Activated CD8-positive, alpha-beta T cell treated with anti-CD3 and anti-CD28 coated beads, Interleukin-2, amount 10 ng/mL, durations not matched to agents 7 days and 5 days (primary cell): ENCODE measurements around the gene DEFB132. TPM values are rescaled to one million over a fixed set of nuclear protein-coding genes. Genes with fewer than 3 reads are reported as not detected.
"Not testable (repeated sequence)": the region's sequence is repeated elsewhere in the genome, so short reads cannot be mapped to it uniquely, and the experiment has no call there.

ENCODE experiments used
- ATAC-seq: fragments of 150-1000 bp; cut with Tn5 transposase; one replicate; pipeline ENCODE4 v1.10.0; 2021; ENCODE audit warnings: moderate library complexity
- CTCF ChIA-PET: fragments of 350-600 bp; sonication (Branson Sonifier 250); formaldehyde crosslinking; loops from one replicate; lab custom pipeline; 2021; ENCODE audit warnings: antibody characterized with exemption; lab: Charles Lee
- POLR2A ChIA-PET: fragments of 350-600 bp; sonication (Branson Sonifier 250); formaldehyde crosslinking; loops from one replicate; lab custom pipeline; 2021; ENCODE audit warnings: antibody characterized with exemption; lab: Charles Lee
- DNase-seq: peaks from one replicate; pipeline ENCODE4 v3.0.0-alpha.2; 2020
- H3K27ac Mint-ChIP-seq: one replicate; pipeline ENCODE4 v1.8.0; 2021; ENCODE audit warnings: mild to moderate bottlenecking, mixed read lengths
- H3K27me3 Mint-ChIP-seq: one replicate; pipeline ENCODE4 v1.8.0; 2021; ENCODE audit warnings: low read depth, mixed read lengths
- H3K36me3 Mint-ChIP-seq: one replicate; pipeline ENCODE4 v1.8.0; 2021; ENCODE audit warnings: low read depth, mixed read lengths
- H3K4me1 Mint-ChIP-seq: one replicate; pipeline ENCODE4 v1.8.0; 2021; ENCODE audit warnings: low read depth, mixed read lengths
- H3K4me3 Mint-ChIP-seq: one replicate; pipeline ENCODE4 v1.8.0; 2021; ENCODE audit warnings: mild to moderate bottlenecking, mixed read lengths
- H3K9me3 Mint-ChIP-seq: one replicate; pipeline ENCODE4 v1.8.0; 2022; ENCODE audit warnings: mixed read lengths; ENCODE audit not compliant: insufficient read depth
- total RNA-seq, 2 experiments: library from RNA; stranded (reverse); gene quantifications; one replicate each; pipeline ENCODE4 v1.2.3, GENCODE V29; 2021

DEFB132 gene
- total RNA-seq, 2 experiments from 2014 or later = not detected

- no peak for ATAC-seq
These were observed 30.0 kb upstream of the DEFB132 start for GRCh38 chr20:227439-228105.

GRCh38 chr20:235891-236290 is 21.6 kb upstream of the DEFB132 start:
- CTCF ChIA-PET = interaction anchor here (0.6 kb wide), 1 partner anchor 31 kb away, joined by 3 read pairs; no protein-coding TSS in a partner anchor
- Mint-ChIP-seq H3K36me3 (no peaks in the 10 kb centered on the region), H3K4me1 (peaks cover 15% of the 10 kb centered on the region), H3K9me3 (no peaks in the 10 kb centered on the region), H3K27me3 (no peaks in the 10 kb centered on the region), H3K4me3 (no peak overlapping the region), H3K27ac (no peak overlapping the region)
- POLR2A ChIA-PET = no interaction called here
- DNase-seq = no peak
- no peak for ATAC-seq

More at GRCh38 chr20:227439-228105, 30.0 kb upstream of the DEFB132 start:
- H3K36me3 Mint-ChIP-seq = no peaks in the 10 kb centered on the region
- POLR2A ChIA-PET = interaction anchor here (0.6 to 0.7 kb wide), 2 partner anchors 25 to 102 kb away, joined by 3 to 4 read pairs; no protein-coding TSS in a partner anchor
- no peak overlapping the region for H3K4me3 Mint-ChIP-seq
- H3K9me3 Mint-ChIP-seq = no peaks in the 10 kb centered on the region
- no peak for DNase-seq
- peaks cover 16% of the 10 kb centered on the region for H3K27me3 Mint-ChIP-seq
- CTCF ChIA-PET = interaction anchor here (0.7 to 3.0 kb wide), 8 partner anchors 10 to 418 kb away, joined by 3 to 19 read pairs (median 6); no protein-coding TSS in a partner anchor
- peaks cover 27% of the 10 kb centered on the region for H3K4me1 Mint-ChIP-seq
- H3K27ac Mint-ChIP-seq = no peak overlapping the region

DNA sequence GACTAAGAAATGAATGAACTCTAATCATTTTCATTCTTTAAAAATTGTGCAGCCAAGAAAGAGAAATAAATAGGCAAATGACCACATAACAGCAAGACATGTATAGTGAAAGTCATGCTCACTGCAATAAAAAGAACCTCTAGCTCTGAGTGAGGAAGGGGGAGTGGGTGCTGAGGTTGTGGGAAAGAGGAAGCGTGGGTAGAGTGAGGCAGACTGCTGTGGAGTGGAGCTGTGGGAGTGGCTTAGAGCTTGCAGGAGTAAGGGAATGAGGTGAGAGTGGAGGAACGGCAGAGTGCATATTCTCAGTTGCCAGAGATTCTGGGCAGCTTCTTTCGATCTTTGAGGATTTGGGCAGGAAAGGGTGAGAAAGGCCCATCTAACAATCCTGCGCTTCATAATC is 20.0 kb upstream of the DEFB132 start:
- Mint-ChIP-seq H3K4me1 (peaks cover 15% of the 10 kb centered on the region), H3K4me3 (peak overlapping the region; percentile 53), H3K9me3 (no peaks in the 10 kb centered on the region), H3K27me3 (peaks cover 5% of the 10 kb centered on the region), H3K27ac (peak overlapping the region; percentile 87), H3K36me3 (no peaks in the 10 kb centered on the region)
- peak; percentile 60 for ATAC-seq
- ChIA-PET POLR2A (interaction anchor here (0.9 kb wide), 2 partner anchors 10 to 11 kb away, joined by 3 to 4 read pairs; no protein-coding TSS in a partner anchor), CTCF (interaction anchor here (0.9 to 5.3 kb wide), 5 partner anchors 10 to 30 kb away, joined by 4 to 46 read pairs (median 6); partner anchors contain the start of gene DEFB129)
- DNase-seq = no peak

DNA sequence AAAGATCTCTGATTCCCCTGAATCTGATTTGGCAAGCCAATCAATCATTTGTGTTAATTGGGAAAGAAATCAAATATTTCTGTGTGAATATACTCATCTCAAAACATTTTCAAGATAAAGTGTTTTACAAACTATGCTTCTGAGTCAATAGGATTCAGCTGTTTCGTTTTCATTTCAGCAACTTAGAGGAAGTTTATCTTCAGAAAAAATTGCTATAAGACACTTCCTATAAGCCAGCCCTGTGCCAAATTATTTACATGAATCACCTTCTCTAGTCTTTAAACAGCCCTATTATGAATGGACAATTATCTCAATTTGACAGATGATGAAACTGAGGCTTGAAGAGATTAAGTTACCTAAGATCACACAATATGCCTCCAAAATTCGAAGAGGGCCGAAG is 19.6 kb upstream of the DEFB132 start:
- Mint-ChIP-seq H3K9me3 (no peaks in the 10 kb centered on the region), H3K27ac (peak overlapping the region; percentile 87), H3K4me1 (peaks cover 15% of the 10 kb centered on the region), H3K36me3 (no peaks in the 10 kb centered on the region), H3K27me3 (peaks cover 7% of the 10 kb centered on the region), H3K4me3 (peak overlapping the region; percentile 53)
- ChIA-PET POLR2A (interaction anchor here (0.6 to 0.9 kb wide), 3 partner anchors 9 to 284 kb away, joined by 3 to 4 read pairs (median 3); no protein-coding TSS in a partner anchor), CTCF (interaction anchor here (0.9 to 5.3 kb wide), 6 partner anchors 10 to 29 kb away, joined by 3 to 46 read pairs (median 5); partner anchors contain the start of gene DEFB129)
- DNase-seq (no peak), ATAC-seq (peak; percentile 65)

DNA sequence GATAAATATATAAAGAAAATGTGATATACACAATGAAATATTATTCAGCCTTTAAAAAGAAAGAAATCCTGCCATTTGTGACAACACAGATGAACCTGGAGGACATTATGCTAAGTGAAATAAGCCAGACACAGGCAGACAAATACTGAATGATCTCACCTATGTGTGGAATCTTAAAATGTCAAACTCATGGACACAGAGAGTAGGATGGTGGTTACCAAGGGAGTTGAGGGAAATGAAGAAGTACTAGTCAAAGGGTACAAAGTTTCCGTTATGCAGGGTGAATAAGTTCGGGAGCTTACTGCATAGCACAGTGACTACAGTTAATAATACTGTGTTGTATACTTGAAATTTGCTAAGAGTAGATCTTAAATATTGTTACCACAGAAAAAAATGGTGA is 14.6 kb upstream of the DEFB132 start:
- Mint-ChIP-seq H3K9me3 (peaks cover 2% of the 10 kb centered on the region), H3K27me3 (peaks cover 15% of the 10 kb centered on the region), H3K27ac (no peak overlapping the region), H3K4me3 (no peak overlapping the region), H3K4me1 (peaks cover 7% of the 10 kb centered on the region), H3K36me3 (no peaks in the 10 kb centered on the region)
- DNase-seq (no peak), ATAC-seq (no peak)
- POLR2A ChIA-PET = no interaction called here
- CTCF ChIA-PET = interaction anchor here (2.8 kb wide), 1 partner anchor 23 kb away, joined by 12 read pairs; no protein-coding TSS in a partner anchor

DNA sequence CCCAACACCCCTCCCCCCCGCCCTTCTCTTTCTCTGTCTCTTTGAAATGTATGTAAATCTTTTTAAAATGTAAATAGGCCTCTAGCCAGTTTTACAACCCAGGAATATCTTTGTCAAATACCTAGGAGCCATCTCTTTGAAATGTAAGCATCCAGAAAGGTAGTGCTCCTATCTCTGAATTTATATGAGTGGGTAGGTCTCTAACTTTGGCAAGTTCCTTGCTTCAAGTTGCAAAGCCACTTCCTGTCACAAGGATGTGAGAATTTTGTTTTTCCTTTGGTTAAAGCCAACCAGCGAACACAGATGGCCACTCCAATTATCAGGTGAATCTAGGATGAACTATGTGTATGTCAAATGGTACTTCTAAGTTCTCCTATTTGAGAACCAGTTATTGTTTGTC is 6.2 kb upstream of the DEFB132 start:
- Mint-ChIP-seq H3K27me3 (peaks cover under 1% of the 10 kb centered on the region), H3K4me3 (no peak overlapping the region), H3K4me1 (peaks cover 11% of the 10 kb centered on the region), H3K9me3 (peaks cover 2% of the 10 kb centered on the region), H3K27ac (no peak overlapping the region), H3K36me3 (no peaks in the 10 kb centered on the region)
- ChIA-PET CTCF (no interaction called here), POLR2A (no interaction called here)
- DNase-seq (no peak), ATAC-seq (no peak)

- H3K9me3 Mint-ChIP-seq = no peaks in the 10 kb centered on the region
- POLR2A ChIA-PET = no interaction called here
These were observed 4.7 kb upstream of the DEFB132 start for GRCh38 chr20:252801-253200.

GRCh38 chr20:253447-253846 is 4.1 kb upstream of the DEFB132 start:
- H3K4me1 Mint-ChIP-seq = peaks cover 14% of the 10 kb centered on the region
- H3K9me3 Mint-ChIP-seq, ATAC-seq, H3K27ac Mint-ChIP-seq, H3K4me3 Mint-ChIP-seq, H3K36me3 Mint-ChIP-seq, H3K27me3 Mint-ChIP-seq, POLR2A ChIA-PET, DNase-seq: not testable (repeated sequence)
- CTCF ChIA-PET = interaction anchor here (1.1 kb wide), 1 partner anchor 13 kb away, joined by 5 read pairs; no protein-coding TSS in a partner anchor

More at GRCh38 chr20:252801-253200, 4.7 kb upstream of the DEFB132 start:
- Mint-ChIP-seq H3K27ac (no peak overlapping the region), H3K4me1 (peaks cover 11% of the 10 kb centered on the region), H3K27me3 (peaks cover 8% of the 10 kb centered on the region), H3K36me3 (no peaks in the 10 kb centered on the region), H3K4me3 (no peak overlapping the region)
- no peak for DNase-seq
- CTCF ChIA-PET = interaction anchor here (1.1 kb wide), 1 partner anchor 14 kb away, joined by 5 read pairs; no protein-coding TSS in a partner anchor
- ATAC-seq = no peak

GRCh38 chr20:258269-258858 is 840 bp downstream of the DEFB132 start:
- Mint-ChIP-seq H3K27ac (peak overlapping the region; percentile 18), H3K27me3 (peaks cover 8% of the 10 kb centered on the region), H3K4me1 (peaks cover 10% of the 10 kb centered on the region), H3K9me3 (no peaks in the 10 kb centered on the region), H3K36me3 (no peaks in the 10 kb centered on the region), H3K4me3 (no peak overlapping the region)
- CTCF ChIA-PET = interaction anchor here (0.8 to 2.1 kb wide), 6 partner anchors 8 to 73 kb away, joined by 3 to 9 read pairs (median 4); no protein-coding TSS in a partner anchor
- ATAC-seq (no peak), DNase-seq (peak; percentile 18)
- POLR2A ChIA-PET = no interaction called here

DNA sequence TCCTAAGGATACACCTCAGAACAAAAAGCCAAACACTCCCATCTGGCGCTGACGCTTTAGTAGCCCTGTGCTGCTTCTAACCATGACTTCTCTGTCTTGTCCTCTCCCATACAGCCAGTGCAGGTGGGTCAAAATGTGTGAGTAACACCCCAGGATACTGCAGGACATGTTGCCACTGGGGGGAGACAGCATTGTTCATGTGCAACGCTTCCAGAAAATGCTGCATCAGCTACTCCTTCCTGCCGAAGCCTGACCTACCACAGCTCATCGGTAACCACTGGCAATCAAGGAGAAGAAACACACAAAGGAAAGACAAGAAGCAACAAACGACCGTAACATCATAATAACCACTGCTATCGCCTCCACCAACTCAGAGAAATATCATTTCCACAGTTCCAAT is 1.4 kb downstream of the DEFB132 start:
- ATAC-seq (no peak), DNase-seq (peak; percentile 21)
- no peaks in the 10 kb centered on the region for H3K9me3 Mint-ChIP-seq
- H3K4me1 Mint-ChIP-seq = peaks cover 10% of the 10 kb centered on the region
- POLR2A ChIA-PET = no interaction called here
- CTCF ChIA-PET = interaction anchor here (0.8 to 2.1 kb wide), 6 partner anchors 8 to 72 kb away, joined by 3 to 9 read pairs (median 4); no protein-coding TSS in a partner anchor
- H3K36me3 Mint-ChIP-seq = no peaks in the 10 kb centered on the region
- no peak overlapping the region for H3K4me3 Mint-ChIP-seq
- H3K27ac Mint-ChIP-seq = no peak overlapping the region
- peaks cover 8% of the 10 kb centered on the region for H3K27me3 Mint-ChIP-seq

DNA sequence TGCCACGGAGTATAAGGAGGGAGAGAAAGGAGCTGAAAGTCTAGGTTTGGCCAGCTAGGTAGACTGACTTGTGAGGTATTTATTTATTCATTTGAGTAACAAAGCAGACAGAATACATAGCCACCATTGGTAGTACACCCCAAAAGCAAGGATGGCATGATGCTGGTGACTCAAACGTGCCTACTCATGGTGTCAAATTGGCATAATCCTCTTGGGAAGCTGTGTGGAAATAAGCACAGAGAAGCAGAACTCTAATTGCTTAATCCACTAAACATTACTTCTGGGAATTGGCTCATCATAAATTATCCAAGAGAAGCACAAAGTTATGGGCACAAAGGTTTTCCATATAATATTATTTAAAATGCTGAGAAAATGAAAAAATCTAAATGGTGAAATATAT is 2.5 kb downstream of the DEFB132 start:
- POLR2A ChIA-PET = no interaction called here
- no peaks in the 10 kb centered on the region for H3K9me3 Mint-ChIP-seq

More for the DNA sequence above, 2.5 kb downstream of the DEFB132 start:
- Mint-ChIP-seq H3K4me3 (no peak overlapping the region), H3K4me1 (peaks cover 10% of the 10 kb centered on the region), H3K27me3 (peaks cover 11% of the 10 kb centered on the region), H3K36me3 (no peaks in the 10 kb centered on the region), H3K27ac (no peak overlapping the region)
- DNase-seq (no peak), ATAC-seq (no peak)
- CTCF ChIA-PET = no interaction called here
